ENCODE measurements around the gene CSF1. TPM values are rescaled to one million over a fixed set of nuclear protein-coding genes. Genes with fewer than 3 reads are reported as not detected.

Gene CSF1
- total RNA-seq, 3 donors from 2014 or later: 6.5 to 34.4 (median 19.9) TPM

- no peak for TF ChIP-seq CTCF (IDR thresholded peaks at IDR 0.05)
- ATAC-seq (peak; percentile 32), DNase-seq (peak; percentile 71 to 82 (median 74))
- peaks cover 3% of the 10 kb centered on the region for H3K36me3 ChIP-seq (ENCODE audit: low read depth)
- H3K4me3 ChIP-seq: no peak overlapping the region
- no peaks in the 10 kb centered on the region for H3K9me3 ChIP-seq
- H3K4me1 ChIP-seq (ENCODE audit: low read depth): peaks cover 31% of the 10 kb centered on the region
- intact Hi-C loops (cut with DNase I, micrococcal nuclease): no loop called here
Measured at GRCh38 chr1:109931189-109931731, 20.6 kb downstream of the CSF1 start.

GRCh38 chr1:109931911-109932636 lies 21.4 kb downstream of the CSF1 start:
- Histone ChIP-seq H3K36me3 (ENCODE audit: low read depth) (peaks cover 3% of the 10 kb centered on the region), H3K4me1 (ENCODE audit: low read depth) (peaks cover 31% of the 10 kb centered on the region), H3K4me3 (no peak overlapping the region), H3K9me3 (peaks cover 4% of the 10 kb centered on the region)
- no peak for TF ChIP-seq CTCF (IDR thresholded peaks at IDR 0.05)
- DNase-seq (no peak), ATAC-seq (no peak)
- intact Hi-C loops (cut with DNase I, micrococcal nuclease): no loop called here

GRCh38 chr1:109932679-109933078 lies 22.0 kb downstream of the CSF1 start:
- ATAC-seq: no peak
- H3K9me3 ChIP-seq: peaks cover 9% of the 10 kb centered on the region
- H3K4me3 ChIP-seq: no peak overlapping the region
- no peak for DNase-seq
- TF ChIP-seq CTCF (IDR thresholded peaks at IDR 0.05): no peak
- peaks cover 3% of the 10 kb centered on the region for H3K36me3 ChIP-seq (ENCODE audit: low read depth)
- H3K4me1 ChIP-seq (ENCODE audit: low read depth): peaks cover 31% of the 10 kb centered on the region
- intact Hi-C loops (cut with DNase I, micrococcal nuclease): no loop called here

- intact Hi-C loops (cut with DNase I, micrococcal nuclease): no loop called here
- Histone ChIP-seq H3K36me3 (ENCODE audit: low read depth) (peaks cover 3% of the 10 kb centered on the region), H3K4me1 (ENCODE audit: low read depth) (peaks cover 21% of the 10 kb centered on the region), H3K4me3 (no peak overlapping the region), H3K9me3 (peaks cover 17% of the 10 kb centered on the region)
- ATAC-seq (peak; percentile 38), DNase-seq (peak in 1 of 3 donors; percentile 37)
- TF ChIP-seq CTCF (IDR thresholded peaks at IDR 0.05): no peak
Measured at GRCh38 chr1:109933856-109934711, 23.4 kb downstream of the CSF1 start.

GRCh38 chr1:109935451-109935900 lies 24.8 kb downstream of the CSF1 start:
- Histone ChIP-seq H3K4me1 (ENCODE audit: low read depth) (peaks cover 21% of the 10 kb centered on the region), H3K4me3 (no peak overlapping the region), H3K9me3 (peaks cover 17% of the 10 kb centered on the region), H3K36me3 (ENCODE audit: low read depth) (peaks cover 3% of the 10 kb centered on the region)
- intact Hi-C loops (cut with DNase I, micrococcal nuclease): no loop called here
- no peak for TF ChIP-seq CTCF (IDR thresholded peaks at IDR 0.05)
- DNase-seq (peak in 2 of 3 donors; percentile 68 to 88), ATAC-seq (peak; percentile 92)
